COLO829 (cell line): ENCODE results near the gene CAMK1G.
A peak's percentile ranks its signal among the peaks of the same experiment; 100 is the strongest.

Experiments used
- DNase-seq: peaks from one replicate; pipeline ENCODE4 v3.0.0; 2012; ENCODE audit warnings: low spot score

The CAMK1G gene

DNA sequence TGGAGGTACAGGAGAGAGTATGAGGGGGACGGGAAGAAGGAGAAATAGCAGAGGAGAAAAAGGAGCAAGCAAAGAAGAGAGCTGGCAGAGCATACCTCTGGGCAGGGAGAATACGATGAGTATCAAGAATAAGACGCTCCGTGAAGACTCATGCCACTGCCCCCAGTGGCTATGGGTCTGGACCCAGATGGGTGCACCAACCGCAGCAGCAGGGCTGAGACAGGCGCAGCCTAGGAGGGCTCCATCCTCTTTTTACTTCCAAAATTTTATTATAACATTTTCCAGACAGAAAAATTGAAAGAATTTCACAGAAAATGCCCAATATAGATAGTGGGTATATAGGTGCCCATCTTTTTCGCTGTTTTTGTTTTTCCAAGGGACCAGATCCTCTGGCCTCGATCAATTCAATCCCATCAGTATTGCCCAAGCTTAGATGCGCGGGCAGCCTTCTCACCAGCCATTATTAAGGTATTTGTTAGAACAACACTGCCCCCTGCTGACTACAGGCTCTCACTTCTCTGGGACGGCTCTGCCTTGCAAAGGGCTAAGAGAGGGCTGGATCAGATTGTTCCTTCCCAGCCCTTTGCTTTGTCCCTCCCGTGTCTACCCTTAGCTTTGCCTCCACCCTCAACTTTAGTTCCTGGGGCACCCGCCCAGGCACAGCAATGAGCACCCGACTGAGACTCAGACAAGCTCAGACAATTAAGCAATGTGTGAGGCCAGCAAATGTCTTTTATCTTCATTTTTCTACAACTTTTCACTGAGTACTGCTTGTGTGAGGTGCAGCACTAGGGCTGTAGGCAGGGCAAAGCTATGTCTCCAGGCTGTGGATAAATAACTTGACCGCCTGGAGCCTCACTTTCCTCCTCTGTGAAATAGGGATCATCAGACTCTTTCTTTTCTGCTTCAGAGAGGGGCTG is 17.5 kb upstream of the CAMK1G start:
- peak; percentile 86 for DNase-seq

DNA sequence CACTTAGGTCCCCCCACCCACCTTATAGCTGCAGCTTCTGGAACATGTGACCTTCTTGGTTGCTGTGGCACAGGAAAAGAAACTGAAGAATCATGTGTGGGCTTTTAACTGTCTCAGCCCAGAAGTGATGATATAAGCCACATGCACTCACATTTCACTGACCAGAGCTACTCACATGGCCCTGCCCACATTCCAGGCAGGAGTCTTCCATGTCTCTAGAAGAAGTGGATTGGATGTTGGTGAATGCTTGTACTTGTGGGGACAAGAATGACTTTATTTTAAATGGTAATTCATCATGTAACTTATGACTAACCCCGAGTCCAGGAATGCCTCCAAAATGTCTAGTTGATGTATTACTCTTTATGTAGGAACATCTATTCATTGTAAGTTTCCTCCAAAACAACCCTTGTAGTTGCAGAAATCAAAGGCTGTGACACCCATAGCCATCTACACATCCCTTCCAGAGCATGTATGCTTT is 15.8 kb upstream of the CAMK1G start:
- peak; percentile 93 for DNase-seq

DNA sequence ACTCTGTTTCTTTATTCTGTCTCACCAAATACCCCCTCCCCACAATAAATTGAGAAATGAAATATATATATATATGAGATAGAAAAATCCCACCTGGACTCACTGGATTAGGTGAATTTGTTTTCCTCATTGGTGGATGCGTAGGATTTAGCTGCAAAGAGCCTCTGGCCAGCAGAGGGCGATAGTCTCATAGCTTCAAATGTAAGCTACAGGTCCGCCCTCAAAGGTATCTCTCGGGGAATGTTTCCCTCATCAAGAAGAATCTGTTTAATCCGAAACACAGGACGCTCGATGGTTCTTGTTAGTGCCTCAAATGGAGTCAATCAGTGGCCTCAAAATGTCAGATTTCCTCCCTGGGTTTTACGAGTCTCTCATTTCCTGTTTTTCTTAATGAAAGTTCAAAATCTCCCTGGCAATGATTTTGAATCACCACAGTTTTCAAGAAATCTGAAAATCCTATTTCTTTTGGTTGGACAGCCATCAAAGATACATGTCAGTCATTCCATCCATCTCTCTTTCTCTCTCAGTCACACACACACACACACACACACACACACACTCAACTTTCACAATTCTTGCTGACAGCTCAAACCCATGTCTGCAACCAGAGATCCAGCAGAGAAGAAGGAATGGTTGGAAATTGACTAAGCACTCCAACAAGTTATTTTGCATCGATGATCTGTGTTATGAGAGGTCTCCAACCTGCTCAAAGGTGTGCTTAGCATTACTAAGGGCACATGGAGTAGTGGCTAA is 13.9 kb upstream of the CAMK1G start:
- DNase-seq = peak; percentile 92

DNA sequence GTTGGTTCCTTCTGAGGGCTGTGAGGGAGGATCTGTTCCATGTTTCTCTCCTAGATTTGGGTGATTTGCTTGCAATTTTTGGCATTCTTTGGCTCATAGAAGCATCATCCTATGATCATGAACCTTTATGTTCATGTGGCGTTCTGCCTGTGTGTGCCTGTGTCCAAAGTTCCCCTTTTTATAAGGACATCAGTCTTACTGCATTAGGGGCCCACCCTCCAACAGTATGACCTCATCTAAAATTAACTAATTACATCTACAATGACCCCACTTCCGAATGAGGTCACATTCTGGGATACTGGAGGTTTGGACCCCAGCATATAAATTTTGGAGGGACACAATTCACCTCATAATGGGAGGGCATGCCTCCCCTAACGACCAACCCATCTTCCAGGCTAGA is 12.8 kb upstream of the CAMK1G start:
- DNase-seq = no peak

DNA sequence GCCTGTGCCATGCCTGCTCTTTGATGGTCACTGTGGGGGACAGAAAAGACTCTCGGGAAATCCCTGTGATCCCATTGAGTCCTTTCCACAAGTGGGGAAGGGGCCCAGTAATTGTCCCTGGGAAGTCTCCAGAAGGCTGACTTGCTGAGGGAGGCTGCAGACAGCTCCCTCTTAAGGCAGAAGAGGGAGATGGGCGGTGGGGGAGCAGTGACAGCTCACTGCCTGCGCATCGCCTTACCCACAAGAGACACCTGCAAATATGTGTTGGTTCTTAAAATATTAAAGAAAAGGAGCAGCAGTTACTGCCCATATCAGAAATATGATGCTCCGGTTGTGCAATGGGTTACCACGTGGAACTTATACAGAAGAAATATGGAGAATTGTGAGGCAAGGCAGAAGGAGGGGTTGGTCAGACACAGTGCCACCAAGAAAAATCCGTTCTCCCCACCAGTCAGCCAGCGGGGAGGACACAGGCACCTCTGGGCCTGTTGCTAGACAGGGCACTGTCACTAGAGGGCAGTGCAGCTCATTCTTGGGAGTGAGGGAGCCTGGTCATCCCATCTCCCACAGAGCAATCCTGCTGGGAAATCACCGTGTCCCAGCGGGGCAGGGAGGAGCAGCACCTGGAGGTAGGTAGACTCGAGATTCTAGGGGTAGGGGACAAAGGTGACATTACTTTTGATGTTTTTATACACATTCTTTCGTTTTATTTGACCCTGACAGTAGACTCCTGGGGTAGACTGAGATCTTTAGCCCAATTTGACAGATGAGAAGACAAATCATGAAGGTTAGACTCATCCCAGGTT is 6.9 kb upstream of the CAMK1G start:
- DNase-seq = peak; percentile 96

DNA sequence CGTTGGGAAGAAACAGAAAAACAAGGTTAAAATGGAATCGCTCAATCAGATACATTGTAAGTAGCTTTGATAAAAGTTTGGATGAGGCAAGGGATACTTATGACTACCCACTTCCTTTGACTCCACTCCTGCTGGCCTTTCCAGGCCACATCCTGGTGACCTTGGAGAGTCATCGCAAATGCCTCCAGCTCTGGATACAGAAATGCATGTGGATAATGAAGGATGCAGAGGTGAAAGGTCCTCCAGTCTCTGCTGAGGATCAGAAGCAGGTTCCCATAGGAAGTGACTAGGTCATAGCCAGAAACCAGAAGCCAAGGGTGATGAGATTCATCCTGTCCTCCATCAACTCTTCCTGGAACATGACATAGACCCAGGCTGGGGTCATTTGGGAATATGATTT is 6.2 kb upstream of the CAMK1G start:
- DNase-seq = no peak

DNA sequence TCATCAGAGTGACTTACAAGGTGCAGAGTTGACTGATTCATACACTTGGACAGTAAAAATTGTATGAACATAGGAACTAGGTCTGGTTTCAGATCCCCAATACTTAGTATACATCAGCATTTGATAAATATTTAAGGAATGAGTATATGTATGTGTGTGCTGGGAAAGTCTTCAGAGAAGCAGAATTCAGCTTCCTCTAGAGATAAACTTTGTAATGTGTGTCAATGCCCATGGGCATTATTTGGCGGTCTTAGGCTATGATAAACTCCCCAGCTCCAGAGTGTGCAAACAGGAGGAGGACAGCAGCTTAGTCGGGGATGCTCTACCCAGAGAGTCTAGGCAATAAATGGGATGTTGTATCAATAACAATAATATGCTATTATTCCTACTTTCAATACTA is 2.9 kb upstream of the CAMK1G start:
- no peak for DNase-seq

DNA sequence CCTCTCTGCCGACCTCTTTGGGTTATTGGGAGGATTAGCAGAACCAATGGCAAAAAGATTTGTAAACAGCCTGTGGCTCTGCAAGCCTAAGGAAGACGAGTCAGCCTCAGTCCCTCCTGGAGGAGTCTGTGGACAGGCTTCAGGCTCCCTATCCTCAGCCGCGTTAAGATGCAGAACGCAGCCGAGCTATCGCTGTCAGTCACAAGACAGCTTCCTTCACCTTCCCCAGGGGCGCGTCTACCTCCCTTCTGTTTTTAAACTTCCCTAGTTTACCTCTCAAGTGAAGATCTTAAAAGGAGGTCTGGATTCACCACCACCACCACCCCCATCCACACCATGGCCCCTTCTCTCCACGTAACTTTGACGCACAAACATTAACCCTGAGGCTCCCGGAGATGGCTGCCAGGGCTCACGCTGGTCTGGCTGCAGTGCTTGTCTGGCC is 738 bp downstream of the CAMK1G start:
- no peak for DNase-seq

DNA sequence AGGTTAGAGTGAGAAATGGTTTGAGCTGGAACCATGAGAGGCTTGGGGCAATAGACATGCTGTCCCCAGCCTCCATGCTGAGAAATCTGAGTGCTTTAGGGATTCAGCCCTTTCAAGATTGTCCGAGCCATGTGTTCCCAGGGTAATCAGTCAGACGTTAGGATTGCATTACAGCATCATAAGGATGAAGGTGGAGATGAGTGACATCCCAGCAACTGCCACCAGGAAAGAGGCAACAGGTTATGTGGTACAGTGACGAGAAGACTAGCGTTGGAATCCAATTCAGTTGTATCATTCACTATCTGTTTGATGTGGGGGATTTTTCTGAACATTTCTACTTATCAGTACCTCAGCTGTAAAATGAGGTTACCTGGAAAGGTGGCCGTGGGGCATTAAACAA is 1.7 kb downstream of the CAMK1G start:
- DNase-seq = no peak

DNA sequence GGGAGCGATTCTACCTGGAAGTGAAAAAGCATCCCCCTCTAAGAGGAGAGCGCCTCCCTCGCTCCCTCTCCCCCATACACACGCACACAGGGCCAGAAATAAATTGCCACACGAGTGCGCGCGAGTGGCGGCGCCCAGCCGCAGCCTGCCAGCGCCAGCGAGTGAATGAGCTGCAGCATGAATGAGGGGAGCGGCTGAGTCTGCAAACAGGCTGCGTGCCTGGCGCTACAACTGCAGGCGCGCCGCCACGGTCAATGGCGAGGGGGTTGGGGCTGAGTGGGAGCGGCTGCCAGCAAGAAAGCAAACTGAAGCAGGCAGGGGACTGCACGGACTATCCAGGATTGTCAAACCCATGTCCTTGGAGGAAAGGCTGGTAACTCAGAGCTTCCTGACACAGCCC is 2.2 kb downstream of the CAMK1G start:
- no peak for DNase-seq

DNA sequence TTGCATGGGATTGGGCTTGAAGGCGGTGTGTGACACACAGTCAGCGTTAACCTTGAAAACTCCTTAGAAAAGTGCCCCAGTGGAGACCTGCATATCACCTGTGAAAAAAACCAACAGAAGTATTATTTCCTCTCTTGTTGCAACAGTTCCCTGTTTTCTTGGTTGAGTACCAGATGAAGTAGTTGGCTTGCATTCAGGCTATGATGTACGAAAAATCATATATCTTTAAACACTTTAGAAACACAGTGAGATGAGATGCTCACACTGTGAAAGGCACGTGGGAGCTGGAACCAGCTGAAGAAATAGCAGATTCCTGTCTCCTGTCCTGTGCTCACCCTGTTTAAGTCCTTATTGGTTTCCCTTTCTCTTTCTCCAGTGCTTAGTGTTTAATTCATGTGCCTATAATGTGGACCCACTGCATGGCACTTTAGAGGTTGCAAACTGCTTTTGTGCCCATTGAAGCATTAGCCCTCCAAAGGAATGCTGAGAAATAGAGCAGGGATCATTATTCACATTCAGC is 2.8 kb downstream of the CAMK1G start:
- no peak for DNase-seq

DNA sequence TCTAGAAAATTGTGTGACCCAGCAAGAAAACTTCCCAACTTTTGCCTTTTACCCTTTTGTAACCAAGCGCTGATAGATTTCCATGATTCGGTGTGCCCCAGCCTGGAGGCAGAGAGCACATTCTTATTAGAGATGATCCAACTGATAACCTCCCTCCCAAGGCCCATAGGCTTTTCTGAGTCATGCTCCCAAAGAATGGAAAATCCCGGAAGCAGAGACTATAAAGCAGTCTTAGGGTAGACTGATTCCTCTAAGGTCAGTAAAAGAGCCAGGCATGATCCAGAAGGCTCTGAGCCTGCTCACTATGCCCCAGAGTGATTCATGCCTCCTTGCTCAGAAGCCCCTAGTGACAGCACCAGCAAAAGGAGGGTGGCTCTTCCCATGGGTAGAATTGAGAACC is 4.3 kb downstream of the CAMK1G start:
- DNase-seq = peak; percentile 84

DNA sequence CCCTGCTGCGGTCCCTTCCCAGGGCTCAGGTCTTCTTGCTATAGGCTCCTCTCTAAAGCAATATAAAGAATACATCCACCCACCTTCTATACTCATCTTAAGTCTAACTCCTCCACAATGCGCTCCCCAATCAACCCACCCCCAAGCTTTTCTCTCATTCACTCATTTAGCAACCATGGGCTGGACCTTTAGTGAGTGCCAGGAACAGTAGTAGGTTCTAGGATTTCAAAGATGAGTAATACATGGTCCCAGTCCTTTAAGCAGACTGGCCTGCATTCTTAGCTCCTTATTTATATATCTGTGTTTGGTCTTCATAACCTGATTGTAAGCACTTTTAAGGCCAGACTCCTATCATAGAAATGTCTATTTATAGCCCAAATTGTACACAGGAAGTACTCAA is 5.9 kb downstream of the CAMK1G start:
- no peak for DNase-seq

DNA sequence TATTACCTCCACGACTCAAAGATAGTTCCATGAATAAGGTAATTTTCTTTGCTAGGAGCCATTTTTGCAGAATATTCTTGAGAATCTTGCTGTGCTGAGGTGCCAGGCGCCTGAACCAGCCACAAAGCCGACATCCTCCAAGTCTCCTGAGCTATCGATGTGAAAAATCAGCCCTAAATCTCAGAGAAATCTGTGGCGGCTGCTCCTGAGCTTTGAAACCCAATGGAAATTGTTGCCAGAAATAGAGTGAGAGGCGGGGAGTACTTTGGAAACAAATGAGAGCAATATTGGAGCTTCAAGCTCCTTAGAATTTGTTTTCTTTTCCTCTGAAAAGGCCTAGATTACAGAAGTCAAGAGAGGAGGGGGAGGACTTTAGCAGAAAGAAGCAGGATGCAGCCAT is 6.3 kb downstream of the CAMK1G start:
- DNase-seq = no peak

DNA sequence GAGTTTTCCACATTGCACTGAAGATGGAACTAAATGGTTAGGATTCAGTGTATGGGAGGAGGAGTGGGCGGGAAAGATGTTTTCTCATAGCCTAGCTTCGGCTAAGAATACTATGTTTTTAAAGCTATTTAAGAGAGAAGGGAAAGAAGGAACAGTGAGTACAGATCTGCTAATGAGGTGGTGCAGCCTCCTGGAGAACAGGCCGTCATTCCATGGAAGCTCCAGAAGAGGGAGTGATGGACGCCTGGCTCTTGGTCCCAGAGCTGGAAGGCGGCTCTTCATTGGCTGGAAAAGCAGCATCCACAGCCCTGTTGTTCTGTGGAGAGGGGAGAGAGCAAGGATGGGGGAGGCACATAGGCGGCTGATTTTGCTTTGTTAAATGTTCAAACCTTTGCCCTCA is 6.9 kb downstream of the CAMK1G start:
- DNase-seq = no peak

DNA sequence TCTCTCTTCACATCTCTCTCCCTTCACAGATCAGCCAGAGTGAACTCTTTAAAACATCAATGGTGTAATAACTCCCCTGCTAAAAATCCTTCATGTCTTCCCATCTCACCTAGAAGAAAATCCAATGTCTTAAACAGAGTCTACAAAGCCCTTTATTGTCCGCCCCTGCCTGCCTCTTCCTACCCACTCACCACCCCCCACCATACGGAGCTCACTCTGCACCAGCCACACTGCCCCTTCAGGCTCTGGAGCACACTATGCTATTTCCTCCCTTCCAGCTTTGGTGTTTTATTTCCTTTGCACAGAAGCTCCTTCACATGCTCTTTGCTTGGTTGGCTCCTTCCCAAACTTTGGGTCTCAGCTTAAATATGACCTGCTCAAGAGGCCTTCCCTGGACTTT is 10.2 kb downstream of the CAMK1G start:
- DNase-seq = no peak

DNA sequence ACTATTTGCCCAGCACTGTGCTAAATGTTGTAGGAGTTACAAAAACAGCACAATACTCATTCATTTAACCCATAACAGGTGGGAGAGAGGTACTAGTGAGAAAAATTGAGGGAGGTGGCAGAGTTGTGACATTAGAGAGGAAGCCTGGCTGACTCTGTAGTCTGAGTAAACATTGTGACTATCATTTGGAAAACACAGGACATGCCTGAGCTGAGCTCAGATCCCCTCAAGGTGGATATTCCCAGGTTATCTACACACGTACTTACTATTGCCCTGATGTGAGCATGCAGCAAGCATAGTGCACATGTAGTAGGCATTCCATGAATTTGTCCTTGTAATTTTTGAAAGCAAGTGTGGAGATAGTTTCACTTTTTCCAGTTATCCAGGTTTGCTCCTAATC is 10.9 kb downstream of the CAMK1G start:
- DNase-seq = no peak

DNA sequence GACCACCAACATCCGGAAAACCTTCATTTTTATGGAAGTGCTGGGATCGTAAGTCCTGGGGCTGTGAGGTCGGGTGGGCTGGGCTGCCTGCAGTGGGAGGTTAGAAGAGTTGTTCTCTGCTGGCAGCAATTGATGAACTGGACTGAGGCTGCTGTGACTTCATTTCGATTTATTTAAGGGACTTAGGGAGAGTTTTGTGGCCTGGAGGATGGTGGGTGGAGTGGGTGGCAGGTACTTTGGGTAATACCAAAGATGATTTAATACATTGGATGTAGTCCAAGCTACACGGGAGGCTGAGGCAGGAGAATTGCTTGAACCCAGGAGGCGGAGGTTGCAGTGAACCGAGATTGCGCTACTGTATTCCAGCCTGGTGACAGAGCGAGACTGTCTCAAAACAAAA is 11.5 kb downstream of the CAMK1G start:
- no peak for DNase-seq

DNA sequence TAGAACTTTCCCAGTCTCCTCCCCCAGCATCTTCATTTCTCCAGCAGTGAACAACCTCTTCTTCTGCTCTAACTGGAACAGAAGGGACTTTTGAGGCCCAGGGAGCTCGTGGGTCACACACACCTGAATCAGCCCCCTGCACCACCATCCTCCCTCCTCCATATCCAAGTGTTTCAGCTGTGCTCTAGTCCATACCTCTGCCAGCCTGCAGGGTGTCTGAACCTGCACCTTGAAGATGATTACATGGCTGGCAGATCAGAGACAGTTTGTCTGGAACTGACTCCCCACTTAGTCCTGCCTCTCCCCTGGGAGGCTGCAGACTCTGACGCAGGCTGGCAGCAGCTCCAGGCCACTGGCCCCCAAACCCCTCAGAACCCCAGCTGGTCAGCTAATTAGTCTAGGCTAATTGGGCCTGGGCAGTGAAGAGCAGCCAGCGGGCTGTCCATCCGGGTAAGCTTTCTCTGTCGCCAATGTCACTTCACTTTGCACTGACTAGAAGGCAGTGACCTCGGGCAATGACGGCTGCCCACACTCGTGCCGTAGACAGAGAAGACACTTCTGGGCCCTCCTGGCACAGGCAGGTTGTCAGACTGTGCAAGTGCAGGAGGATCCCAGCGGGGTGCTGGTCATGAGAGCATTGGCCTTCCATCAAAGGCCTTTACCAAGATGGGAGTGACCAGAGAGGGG is 12.2 kb downstream of the CAMK1G start:
- DNase-seq = no peak

DNA sequence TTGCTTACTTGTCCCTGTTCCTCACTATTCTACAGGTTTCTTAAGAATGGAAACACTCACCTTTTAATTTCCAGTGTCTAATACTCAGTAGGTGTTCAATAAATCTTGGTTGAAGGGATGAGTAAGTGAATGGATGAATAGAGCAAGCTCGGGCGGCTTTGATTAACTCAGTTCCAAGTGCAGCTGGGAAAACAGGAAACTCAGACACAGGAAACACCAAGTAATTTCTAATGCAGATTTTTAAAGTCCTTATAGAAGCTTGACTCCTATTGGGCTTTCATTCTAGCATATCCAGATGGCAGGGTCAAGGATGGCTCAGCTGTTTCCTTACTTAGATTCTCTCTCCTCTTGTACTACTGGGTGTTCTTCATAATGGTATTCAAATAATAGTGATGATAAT is 14.0 kb downstream of the CAMK1G start:
- DNase-seq = no peak

DNA sequence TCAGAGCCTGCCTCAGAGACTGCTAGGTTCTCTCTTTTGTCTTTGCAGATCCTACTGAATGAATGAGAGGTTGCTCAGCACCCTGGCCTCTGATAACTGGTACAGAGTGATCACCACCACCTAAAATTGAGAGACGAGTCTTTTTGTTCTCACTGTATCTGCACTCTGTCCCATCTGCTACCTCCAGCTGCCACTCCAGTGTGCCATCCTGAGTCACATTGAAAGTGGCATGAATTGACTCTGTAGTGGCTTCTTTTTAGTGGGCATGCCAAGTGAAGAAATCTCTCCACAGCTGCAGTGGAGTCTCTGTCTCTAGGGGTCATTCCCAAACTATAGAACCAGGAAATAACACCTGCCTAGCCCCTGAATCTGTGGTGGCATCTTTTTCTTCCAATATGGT is 14.7 kb downstream of the CAMK1G start:
- DNase-seq = no peak

DNA sequence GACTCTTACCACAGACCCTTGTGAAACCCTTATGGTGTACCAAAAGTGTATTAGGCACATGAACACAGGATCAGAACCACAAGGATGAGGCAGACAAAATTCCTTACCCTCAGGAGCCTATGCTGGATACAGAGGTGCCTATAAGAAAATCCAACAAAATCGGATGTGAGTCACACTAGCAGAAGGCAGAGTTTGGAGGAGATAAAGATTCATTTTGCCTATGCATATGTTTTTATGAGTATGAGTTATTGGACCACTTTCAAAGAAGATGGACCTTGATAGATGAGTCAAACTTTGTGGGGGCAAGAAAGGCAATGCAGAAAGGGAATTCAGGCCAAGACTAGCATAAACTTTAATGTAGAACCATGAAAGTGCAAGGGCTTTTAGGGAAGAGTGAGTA is 17.0 kb downstream of the CAMK1G start:
- no peak for DNase-seq
